RWPE2 (cell line): ENCODE results near the gene ZBTB49.
"Not testable (repeated sequence)": the region's sequence is repeated elsewhere in the genome, so short reads cannot be mapped to it uniquely, and the experiment has no call there.

ENCODE experiments used
- ATAC-seq: fragments of 200-7000 bp; cut with Tn5 transposase; 3 replicates; pipeline ENCODE4 v1.9.1; 2021; ENCODE audit warnings: low read depth
- DNase-seq: peaks from one replicate; pipeline ENCODE4 v3.0.0-alpha.2; 2020; ENCODE audit warnings: low spot score
- H3K27ac ChIP-seq: fragments of 450-650 bp; 2 replicates; pipeline ENCODE4 v1.5.1; 2017; ENCODE audit warnings: mild to moderate bottlenecking; ENCODE audit not compliant: poor library complexity, severe bottlenecking
- H3K27me3 ChIP-seq: fragments of 250-450 bp; sonication (Bioruptor Pico); 2 replicates; pipeline ENCODE4 v1.5.1; 2021; ENCODE audit warnings: mild to moderate bottlenecking, moderate library complexity; ENCODE audit not compliant: insufficient read depth, poor library complexity, severe bottlenecking
- H3K36me3 ChIP-seq: fragments of 250-450 bp; sonication (Bioruptor Pico); 2 replicates; pipeline ENCODE4 v1.5.1; 2020; ENCODE audit warnings: low read depth, mild to moderate bottlenecking, moderate library complexity
- H3K4me1 ChIP-seq: fragments of 250-450 bp; sonication (Bioruptor Pico); 2 replicates; pipeline ENCODE4 v1.5.1; 2021; ENCODE audit warnings: mild to moderate bottlenecking, moderate library complexity; ENCODE audit not compliant: insufficient read depth, poor library complexity, severe bottlenecking
- H3K4me3 ChIP-seq: fragments of 250-450 bp; sonication (Bioruptor Pico); 2 replicates; pipeline ENCODE4 v1.5.1; 2021; ENCODE audit warnings: mild to moderate bottlenecking, moderate library complexity; ENCODE audit not compliant: severe bottlenecking
- H3K9me3 ChIP-seq: fragments of 250-450 bp; sonication (Bioruptor Pico); 2 replicates; pipeline ENCODE4 v1.5.1; 2021; ENCODE audit warnings: mild to moderate bottlenecking, moderate library complexity; ENCODE audit not compliant: severe bottlenecking
- TF ChIP-seq, protein P1 (sequence below): fragments of 450-650 bp; IDR thresholded peaks from one replicate; pipeline ENCODE4 v1.5.1; 2017; ENCODE audit warnings: mild to moderate bottlenecking, moderate library complexity; ENCODE audit not compliant: poor library complexity, severe bottlenecking

ZBTB49 gene

DNA sequence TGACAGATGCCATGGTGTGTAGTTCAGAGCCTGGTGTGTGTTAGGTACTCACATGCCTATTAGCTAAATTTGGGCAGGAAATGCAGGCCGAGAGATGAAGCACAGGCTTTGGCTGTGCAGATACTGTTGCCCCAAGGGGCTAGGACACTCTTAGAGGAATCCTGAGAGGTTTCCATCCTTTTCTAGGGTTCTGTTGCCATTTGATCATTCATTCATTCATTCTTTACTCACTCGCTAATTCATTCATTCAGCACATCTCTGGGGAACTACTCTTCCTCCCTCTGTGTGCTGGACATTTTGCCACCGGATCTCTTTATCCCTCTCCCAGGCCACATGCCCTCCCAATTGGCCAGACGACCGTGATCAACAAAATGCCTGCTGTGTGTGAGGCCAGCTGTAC lies 53.0 kb downstream of the ZBTB49 start:
- no peaks in the 10 kb centered on the region for H3K36me3 ChIP-seq
- no peaks in the 10 kb centered on the region for H3K9me3 ChIP-seq
- no peaks in the 10 kb centered on the region for H3K4me1 ChIP-seq
- H3K27ac ChIP-seq: no peak overlapping the region
- H3K4me3 ChIP-seq: no peak overlapping the region
- DNase-seq: no peak
- ATAC-seq: no peak
- H3K27me3 ChIP-seq: no peaks in the 10 kb centered on the region
- TF ChIP-seq, protein P1, sequence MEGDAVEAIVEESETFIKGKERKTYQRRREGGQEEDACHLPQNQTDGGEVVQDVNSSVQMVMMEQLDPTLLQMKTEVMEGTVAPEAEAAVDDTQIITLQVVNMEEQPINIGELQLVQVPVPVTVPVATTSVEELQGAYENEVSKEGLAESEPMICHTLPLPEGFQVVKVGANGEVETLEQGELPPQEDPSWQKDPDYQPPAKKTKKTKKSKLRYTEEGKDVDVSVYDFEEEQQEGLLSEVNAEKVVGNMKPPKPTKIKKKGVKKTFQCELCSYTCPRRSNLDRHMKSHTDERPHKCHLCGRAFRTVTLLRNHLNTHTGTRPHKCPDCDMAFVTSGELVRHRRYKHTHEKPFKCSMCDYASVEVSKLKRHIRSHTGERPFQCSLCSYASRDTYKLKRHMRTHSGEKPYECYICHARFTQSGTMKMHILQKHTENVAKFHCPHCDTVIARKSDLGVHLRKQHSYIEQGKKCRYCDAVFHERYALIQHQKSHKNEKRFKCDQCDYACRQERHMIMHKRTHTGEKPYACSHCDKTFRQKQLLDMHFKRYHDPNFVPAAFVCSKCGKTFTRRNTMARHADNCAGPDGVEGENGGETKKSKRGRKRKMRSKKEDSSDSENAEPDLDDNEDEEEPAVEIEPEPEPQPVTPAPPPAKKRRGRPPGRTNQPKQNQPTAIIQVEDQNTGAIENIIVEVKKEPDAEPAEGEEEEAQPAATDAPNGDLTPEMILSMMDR: no peak

DNA sequence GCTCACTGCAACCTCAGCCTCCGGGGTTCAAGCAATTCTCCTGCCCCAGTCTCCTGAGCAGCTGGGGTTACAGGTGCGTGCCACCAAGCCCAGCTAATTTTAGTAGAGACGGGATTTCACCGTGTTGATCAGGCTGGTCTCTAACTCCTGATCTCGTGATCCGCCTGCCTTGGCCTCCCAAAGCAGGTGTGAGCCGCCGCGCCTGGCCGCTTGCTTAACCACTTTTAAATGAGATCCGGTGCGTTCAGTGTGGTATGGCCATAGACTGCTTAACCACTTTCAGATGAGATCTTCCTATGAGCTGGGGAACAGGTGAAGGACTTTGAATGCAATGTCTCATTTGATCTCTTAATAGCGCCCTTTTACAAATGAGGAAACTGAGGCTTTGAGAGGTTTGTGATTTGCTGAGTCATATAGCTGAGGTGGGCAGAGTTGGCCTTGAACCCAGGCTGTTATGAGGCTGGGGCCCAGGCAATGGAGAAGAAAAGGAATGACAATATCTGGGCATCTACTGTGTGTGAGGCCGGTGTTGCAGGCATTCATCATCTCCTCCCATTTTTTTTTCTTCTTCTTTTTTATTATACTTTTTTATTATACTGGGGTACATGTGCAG lies 55.0 kb downstream of the ZBTB49 start:
- no peaks in the 10 kb centered on the region for H3K9me3 ChIP-seq
- TF ChIP-seq, protein P1: no peak
- H3K27me3 ChIP-seq: no peaks in the 10 kb centered on the region
- no peak overlapping the region for H3K4me3 ChIP-seq
- H3K27ac ChIP-seq: no peak overlapping the region
- ATAC-seq: no peak
- DNase-seq: no peak
- H3K36me3 ChIP-seq: no peaks in the 10 kb centered on the region
- H3K4me1 ChIP-seq: no peaks in the 10 kb centered on the region

DNA sequence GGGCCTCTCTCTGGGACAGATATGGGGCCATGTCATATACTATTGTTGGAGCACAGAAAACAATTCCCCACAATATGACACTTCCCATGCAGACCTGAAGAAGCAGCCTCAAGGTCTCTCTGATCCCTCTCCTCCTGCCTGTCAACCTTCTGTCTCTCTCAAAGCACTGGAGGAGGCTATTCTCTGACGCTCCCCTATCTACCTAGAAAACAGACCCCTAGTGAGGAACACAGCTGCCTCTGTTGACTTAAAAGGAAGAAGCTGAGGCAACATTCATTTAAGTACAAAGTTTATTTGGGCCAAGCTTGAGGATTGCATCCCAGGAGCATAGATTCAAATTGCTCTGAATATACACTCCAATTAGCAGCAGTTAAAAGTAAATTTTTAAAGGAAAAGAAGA lies 57.5 kb downstream of the ZBTB49 start:
- DNase-seq: no peak
- no peak overlapping the region for H3K27ac ChIP-seq

DNA sequence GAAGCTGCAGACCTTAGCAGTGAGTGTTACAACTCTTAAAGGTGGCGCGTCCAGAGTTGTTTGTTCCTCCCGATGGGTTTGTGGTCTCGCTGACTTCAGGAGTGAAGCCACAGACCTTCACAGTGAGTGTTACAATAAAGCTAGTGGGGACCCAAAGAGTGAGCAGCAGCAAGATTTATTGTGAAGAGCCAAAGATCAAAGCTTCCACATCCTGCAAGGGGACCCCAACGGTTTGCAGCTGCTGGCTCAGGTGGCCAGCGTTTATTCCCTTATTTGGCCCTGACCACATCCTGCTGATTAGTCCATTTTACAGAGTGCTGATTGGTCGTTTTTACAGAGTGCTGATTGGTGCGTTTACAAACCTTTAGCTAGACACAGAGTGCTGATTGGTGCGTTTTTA lies 58.5 kb downstream of the ZBTB49 start:
- not testable (repeated sequence) for H3K27me3 ChIP-seq, H3K36me3 ChIP-seq, H3K4me3 ChIP-seq, H3K4me1 ChIP-seq, H3K27ac ChIP-seq, H3K9me3 ChIP-seq, DNase-seq, ATAC-seq

More for the DNA sequence above, 57.5 kb downstream of the ZBTB49 start:
- Histone ChIP-seq H3K27me3 (no peaks in the 10 kb centered on the region), H3K4me1 (no peaks in the 10 kb centered on the region), H3K9me3 (no peaks in the 10 kb centered on the region), H3K4me3 (no peak overlapping the region), H3K36me3 (no peaks in the 10 kb centered on the region)
- ATAC-seq: no peak
- TF ChIP-seq, protein P1: no peak

DNA sequence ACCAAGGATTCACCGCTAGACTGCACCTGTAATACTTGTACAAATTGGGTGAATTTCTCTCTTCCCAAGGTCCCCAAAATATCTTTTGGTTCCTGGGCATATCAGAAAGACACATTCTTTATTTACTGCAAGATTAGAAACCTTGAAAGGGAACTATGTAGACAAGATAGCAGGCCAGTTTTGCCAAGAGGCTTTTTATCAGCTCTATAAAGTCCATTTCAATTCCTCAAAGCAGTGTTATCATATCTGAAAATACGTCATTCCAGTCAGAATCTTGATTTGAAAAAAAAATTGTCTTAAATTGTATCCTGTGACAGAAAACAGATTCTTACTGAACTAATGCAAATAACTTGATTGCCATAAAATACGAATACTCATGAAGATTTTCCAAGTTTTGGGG lies 59.8 kb downstream of the ZBTB49 start:
- ATAC-seq: no peak
- DNase-seq: no peak
- H3K27ac ChIP-seq: no peak overlapping the region
- H3K27me3 ChIP-seq: no peaks in the 10 kb centered on the region
- no peaks in the 10 kb centered on the region for H3K9me3 ChIP-seq
- no peaks in the 10 kb centered on the region for H3K36me3 ChIP-seq
- TF ChIP-seq, protein P1: no peak
- H3K4me1 ChIP-seq: no peaks in the 10 kb centered on the region
- H3K4me3 ChIP-seq: no peak overlapping the region
